Retina (tissue), 1 donor: ENCODE data around the gene HDAC9.

ENCODE experiments used
- DNase-seq: peaks from one replicate; pipeline ENCODE4 v3.0.0-alpha.2; 2016

HDAC9 gene

GRCh38 chr7:18597754-18598153 lies 102.2 kb downstream of the HDAC9 start:
- DNase-seq: no peak

- no peak for DNase-seq
Measured at GRCh38 chr7:18607025-18607424, 111.5 kb downstream of the HDAC9 start.

GRCh38 chr7:18610331-18610948 lies 114.9 kb downstream of the HDAC9 start:
- no peak for DNase-seq

GRCh38 chr7:18614841-18615240 lies 119.3 kb downstream of the HDAC9 start:
- no peak for DNase-seq

GRCh38 chr7:18619311-18619710 lies 123.8 kb downstream of the HDAC9 start:
- no peak for DNase-seq

GRCh38 chr7:18623389-18623788 lies 127.8 kb downstream of the HDAC9 start:
- no peak for DNase-seq

- DNase-seq: no peak
Measured at GRCh38 chr7:18624459-18624858, 128.9 kb downstream of the HDAC9 start.

- DNase-seq: no peak
Measured at GRCh38 chr7:18626086-18626485, 130.5 kb downstream of the HDAC9 start.

GRCh38 chr7:18626717-18627116 lies 131.2 kb downstream of the HDAC9 start:
- DNase-seq: no peak

- DNase-seq: no peak
Measured at GRCh38 chr7:18637516-18637915, 142.0 kb downstream of the HDAC9 start.

- DNase-seq: no peak
Measured at GRCh38 chr7:18638594-18639452, 143.3 kb downstream of the HDAC9 start.

GRCh38 chr7:18639711-18640110 lies 144.2 kb downstream of the HDAC9 start:
- no peak for DNase-seq

- DNase-seq: no peak
Measured at GRCh38 chr7:18644981-18645380, 149.4 kb downstream of the HDAC9 start.

GRCh38 chr7:18647582-18647981 lies 152.0 kb downstream of the HDAC9 start:
- DNase-seq: no peak

- DNase-seq: no peak
Measured at GRCh38 chr7:18648849-18649758, 153.6 kb downstream of the HDAC9 start.

- no peak for DNase-seq
Measured at GRCh38 chr7:18653381-18654155, 158.0 kb downstream of the HDAC9 start.

- DNase-seq: no peak
Measured at GRCh38 chr7:18654709-18655108, 159.2 kb downstream of the HDAC9 start.

- DNase-seq: no peak
Measured at GRCh38 chr7:18655506-18655905, 160.0 kb downstream of the HDAC9 start.

- DNase-seq: no peak
Measured at GRCh38 chr7:18655912-18656311, 160.4 kb downstream of the HDAC9 start.

GRCh38 chr7:18656362-18656761 lies 160.8 kb downstream of the HDAC9 start:
- DNase-seq: no peak

- no peak for DNase-seq
Measured at GRCh38 chr7:18659746-18660145, 164.2 kb downstream of the HDAC9 start.

- no peak for DNase-seq
Measured at GRCh38 chr7:18663321-18663720, 167.8 kb downstream of the HDAC9 start.
